ENCODE data around the gene MS4A5. TPM values are rescaled to one million over a fixed set of nuclear protein-coding genes. Genes with fewer than 3 reads are reported as not detected.

The MS4A5 gene, protein sequence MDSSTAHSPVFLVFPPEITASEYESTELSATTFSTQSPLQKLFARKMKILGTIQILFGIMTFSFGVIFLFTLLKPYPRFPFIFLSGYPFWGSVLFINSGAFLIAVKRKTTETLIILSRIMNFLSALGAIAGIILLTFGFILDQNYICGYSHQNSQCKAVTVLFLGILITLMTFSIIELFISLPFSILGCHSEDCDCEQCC
- total RNA-seq (2022; extraction: Qiagen RNA extraction) = not detected in 5 replicates

DNA sequence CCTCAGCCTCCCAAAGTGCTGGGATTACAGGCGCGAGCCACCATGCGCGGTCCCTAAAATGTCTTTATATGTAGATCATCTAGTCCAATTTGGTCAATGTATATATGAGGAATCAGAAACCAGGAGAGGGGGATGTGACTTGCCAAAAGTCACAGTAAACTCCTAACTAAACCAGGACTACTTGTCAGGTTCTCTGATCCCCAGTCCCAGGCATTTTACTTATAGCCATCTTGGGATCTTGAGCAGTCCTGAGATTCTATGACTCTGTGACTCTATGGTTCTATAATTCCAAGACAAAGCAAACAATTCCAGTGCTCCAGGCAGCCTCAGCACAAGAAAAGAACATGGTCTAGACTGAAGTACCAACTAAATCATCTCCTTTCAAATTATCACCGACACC, at the start of gene MS4A5:
Gene MS4A5, plus strand, starts transcription at position 301 of the 400 bp plus-strand sequence. CDS start 103 bp downstream, outside the sequence.

DNA sequence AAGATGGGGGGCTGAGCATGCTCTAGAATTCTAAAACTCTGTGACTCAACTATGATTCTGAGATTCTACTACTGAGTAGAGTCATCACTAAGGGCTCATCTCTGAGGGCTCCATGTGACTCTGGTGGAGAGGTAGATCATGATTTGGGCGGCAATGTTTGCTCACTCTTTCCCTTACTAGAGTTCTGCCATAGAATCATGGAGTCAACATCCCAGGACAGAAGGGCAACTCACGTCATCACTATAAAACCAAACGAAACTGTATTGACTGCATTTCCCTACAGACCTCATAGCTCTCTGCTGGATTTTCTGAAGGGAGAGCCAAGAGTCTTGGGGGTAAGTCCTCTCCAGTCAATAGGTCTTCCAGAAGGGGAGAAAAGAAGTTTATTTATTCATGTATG, 33.0 kb upstream of the MS4A5 start, which contains the start of gene MS4A14:
Gene MS4A14, plus strand, starts transcription at position 78 of the 400 bp plus-strand sequence. Its CDS starts 120 bp downstream, at position 198.

DNA sequence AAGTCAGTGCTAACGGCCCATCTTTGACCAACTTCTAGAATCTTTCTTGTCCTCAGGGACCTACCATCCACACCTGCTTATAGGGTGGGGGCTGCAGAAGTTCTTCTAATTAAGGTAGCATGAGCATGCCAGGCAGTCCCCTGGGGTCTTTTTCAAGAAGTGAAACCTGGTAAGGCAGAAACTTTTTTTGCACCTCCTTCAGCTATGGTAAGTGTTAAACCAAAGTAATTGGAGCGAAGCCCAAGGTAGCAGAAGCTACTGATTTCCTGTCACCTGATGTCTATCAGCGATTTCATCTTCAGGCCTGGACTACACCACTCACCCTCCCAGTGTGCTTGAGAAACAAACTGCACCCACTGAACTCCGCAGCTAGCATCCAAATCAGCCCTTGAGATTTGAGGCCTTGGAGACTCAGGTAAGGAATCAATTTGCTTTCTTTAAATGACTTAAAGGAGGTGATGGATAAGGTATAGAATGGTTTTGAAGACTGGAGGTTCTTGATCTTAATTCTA, 26.2 kb downstream of the MS4A5 start, which contains the start of gene MS4A1:
Gene MS4A1, plus strand, starts transcription at position 317 of the 512 bp plus-strand sequence. CDS start 6,528 bp downstream, outside the sequence.

DNA sequence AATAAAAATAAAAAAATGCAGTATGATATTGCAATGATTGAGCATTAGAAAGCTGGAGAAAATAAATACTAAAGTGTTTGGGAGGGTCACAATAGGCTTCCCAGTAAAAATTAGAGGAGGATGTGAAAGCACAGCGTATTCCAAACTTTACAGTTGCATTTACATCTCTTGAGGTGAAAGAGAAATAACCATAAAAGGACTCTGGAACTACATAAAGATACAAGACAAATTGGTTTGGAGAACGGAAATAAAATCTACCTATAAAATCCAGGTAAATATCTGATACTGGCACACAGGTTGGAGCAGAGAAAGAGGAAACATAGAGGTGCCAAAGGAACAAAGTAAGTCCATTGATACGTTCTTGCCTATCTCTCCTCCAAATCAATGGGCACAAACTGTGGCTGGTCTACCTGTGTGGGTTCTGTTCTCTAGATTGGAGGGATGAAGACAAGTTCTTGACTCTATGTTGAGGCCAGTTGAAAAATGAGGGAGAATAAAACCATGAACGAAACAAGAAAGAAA, 63.2 kb downstream of the MS4A5 start, which contains the start of gene MS4A12:
Gene MS4A12, plus strand, starts transcription at position 291 of the 522 bp plus-strand sequence. CDS start 4,541 bp downstream, outside the sequence.

Other genes starting within 250 kb of the MS4A5 start
- not detected in 5 replicates for gene MS4A6A, start 246.5 kb upstream of the MS4A5 start, total RNA-seq (2022; extraction: Qiagen RNA extraction)
- not detected in 5 replicates for gene MS4A4E, start 186.4 kb upstream of the MS4A5 start, total RNA-seq (2022; extraction: Qiagen RNA extraction)
- not detected in 5 replicates for gene MS4A4A, start 148.9 kb upstream of the MS4A5 start, total RNA-seq (2022; extraction: Qiagen RNA extraction)
- not detected in 5 replicates for gene MS4A6E, start 102.3 kb upstream of the MS4A5 start, total RNA-seq (2022; extraction: Qiagen RNA extraction)
- gene MS4A7, start 51.0 kb upstream of the MS4A5 start, total RNA-seq (2022; extraction: Qiagen RNA extraction) = not detected in 5 replicates
- gene MS4A14, start 33.1 kb upstream of the MS4A5 start, total RNA-seq (2022; extraction: Qiagen RNA extraction) = not detected in 5 replicates
- gene MS4A1, start 26.3 kb downstream of the MS4A5 start, total RNA-seq (2022; extraction: Qiagen RNA extraction) = not detected in 5 replicates
- not detected in 5 replicates for gene MS4A12, start 63.2 kb downstream of the MS4A5 start, total RNA-seq (2022; extraction: Qiagen RNA extraction)
- not detected in 5 replicates for gene MS4A13, start 85.8 kb downstream of the MS4A5 start, total RNA-seq (2022; extraction: Qiagen RNA extraction)

Data from A549 treated with CORT108297 at 1 μM for 4 hours (cell line).